H9 (cell line): ENCODE data around the gene NSD1. TPM values are rescaled to one million over a fixed set of nuclear protein-coding genes. Genes with fewer than 3 reads are reported as not detected.
A peak's percentile ranks its signal among the peaks of the same experiment; 100 is the strongest.

Experiments
- DNase-seq: peaks from one replicate; pipeline ENCODE4 v3.0.0-alpha.2; 2017
- H2AFZ ChIP-seq: one replicate; pipeline ENCODE4 v1.6.1; 2013; ENCODE audit warnings: mild to moderate bottlenecking, low read length, control low read depth, moderate library complexity
- H2AK5ac ChIP-seq: 2 replicates; pipeline ENCODE4 v1.6.1; 2013; ENCODE audit warnings: low read length, control low read depth, mixed read lengths; ENCODE audit not compliant: insufficient read length
- H2BK120ac ChIP-seq: one replicate; pipeline ENCODE4 v1.6.1; 2013; ENCODE audit warnings: low read depth, mild to moderate bottlenecking, low read length, control low read depth, inconsistent platforms; ENCODE audit not compliant: poor library complexity, severe bottlenecking
- H2BK12ac ChIP-seq: 2 replicates; pipeline ENCODE4 v1.6.1; 2013; ENCODE audit warnings: low read length, control low read depth, mixed read lengths, low read depth; ENCODE audit not compliant: insufficient read length
- H2BK15ac ChIP-seq: 2 replicates; pipeline ENCODE4 v1.6.1; 2013; ENCODE audit warnings: low read depth, low read length, control low read depth
- H2BK20ac ChIP-seq: one replicate; pipeline ENCODE4 v1.6.1; 2013; ENCODE audit warnings: low read depth, mild to moderate bottlenecking, low read length, control low read depth, inconsistent platforms; ENCODE audit not compliant: poor library complexity, severe bottlenecking
- H2BK5ac ChIP-seq: 2 replicates; pipeline ENCODE4 v1.6.1; 2013; ENCODE audit warnings: low read length, control low read depth, mixed read lengths; ENCODE audit not compliant: insufficient read length
- H3K14ac ChIP-seq: 2 replicates; pipeline ENCODE4 v1.6.1; 2013; ENCODE audit warnings: low read length, control low read depth; ENCODE audit not compliant: insufficient read depth
- H3K18ac ChIP-seq: 2 replicates; pipeline ENCODE4 v1.6.1; 2013; ENCODE audit warnings: low read depth, mild to moderate bottlenecking, mixed read lengths, low read length, control low read depth; ENCODE audit not compliant: insufficient read length
- H3K23ac ChIP-seq: 2 replicates; pipeline ENCODE4 v1.6.1; 2013; ENCODE audit warnings: low read length, control low read depth, mixed read lengths, low read depth; ENCODE audit not compliant: insufficient read length
- H3K23me2 ChIP-seq: 2 replicates; pipeline ENCODE4 v1.6.1; 2013; ENCODE audit warnings: low read depth, mild to moderate bottlenecking, mixed read lengths, low read length, control low read depth; ENCODE audit not compliant: insufficient read length, poor library complexity, severe bottlenecking
- H3K27ac ChIP-seq: 2 replicates; pipeline ENCODE4 v1.5.1; 2013; ENCODE audit warnings: low read length, control low read depth, mixed read lengths, low read depth; ENCODE audit not compliant: insufficient read length
- H3K27me3 ChIP-seq: 2 replicates; pipeline ENCODE4 v1.6.1; 2013; ENCODE audit warnings: low read length, control low read depth, inconsistent platforms; ENCODE audit not compliant: insufficient read depth
- H3K4ac ChIP-seq: 2 replicates; pipeline ENCODE4 v1.6.1; 2013; ENCODE audit warnings: low read depth, mild to moderate bottlenecking, control low read depth, inconsistent platforms, low read length, moderate library complexity
- H3K4me1 ChIP-seq: 2 replicates; pipeline ENCODE4 v1.6.1; 2013; ENCODE audit warnings: low read length, control low read depth, inconsistent platforms; ENCODE audit not compliant: insufficient read depth
- H3K4me2 ChIP-seq: 2 replicates; pipeline ENCODE4 v1.6.1; 2013; ENCODE audit warnings: low read length, control low read depth, mixed read lengths; ENCODE audit not compliant: insufficient read length, insufficient read depth
- H3K56ac ChIP-seq: 2 replicates; pipeline ENCODE4 v1.6.1; 2013; ENCODE audit warnings: low read depth, mild to moderate bottlenecking, mixed read lengths, low read length, control low read depth; ENCODE audit not compliant: insufficient read length
- H3K79me1 ChIP-seq: 2 replicates; pipeline ENCODE4 v1.6.1; 2013; ENCODE audit warnings: low read depth, mild to moderate bottlenecking, moderate library complexity, low read length, control low read depth, inconsistent platforms; ENCODE audit not compliant: insufficient read depth, poor library complexity, severe bottlenecking
- H3K79me2 ChIP-seq: 2 replicates; pipeline ENCODE4 v1.6.1; 2013; ENCODE audit warnings: low read length, control low read depth, inconsistent platforms; ENCODE audit not compliant: insufficient read depth
- H3K9ac ChIP-seq: 2 replicates; pipeline ENCODE4 v1.6.1; 2013; ENCODE audit warnings: low read length, control low read depth, mixed read lengths; ENCODE audit not compliant: insufficient read length; ENCODE audit errors: extremely low read depth
- H3K9me3 ChIP-seq: one replicate; pipeline ENCODE4 v1.6.1; 2013; ENCODE audit warnings: low read depth, low read length, inconsistent platforms; ENCODE audit not compliant: control insufficient read depth
- H3T11ph ChIP-seq: one replicate; pipeline ENCODE4 v1.6.1; 2013; ENCODE audit warnings: mild to moderate bottlenecking, low read length, control low read depth, inconsistent platforms
- H4K20me1 ChIP-seq: one replicate; pipeline ENCODE4 v1.6.1; 2013; ENCODE audit not compliant: control insufficient read depth, insufficient read length, insufficient read depth
- H4K5ac ChIP-seq: 2 replicates; pipeline ENCODE4 v1.6.1; 2013; ENCODE audit warnings: low read depth, mild to moderate bottlenecking, mixed read lengths, low read length, control low read depth; ENCODE audit not compliant: insufficient read length
- H4K8ac ChIP-seq: replicated peaks from 2 replicates; pipeline ENCODE4 v1.6.1; 2013; ENCODE audit warnings: low read length, control low read depth, mixed read lengths, low read depth; ENCODE audit not compliant: insufficient read length
- H4K91ac ChIP-seq: 2 replicates; pipeline ENCODE4 v1.6.1; 2013; ENCODE audit warnings: low read depth, mild to moderate bottlenecking, moderate library complexity, mixed read lengths, low read length, control low read depth; ENCODE audit not compliant: insufficient read length
- H3K27ac Mint-ChIP-seq, 3 experiments: 2 replicates in 2 of 3; 3 replicates in 1 of 3; pipeline ENCODE4 v1.8.0; 2020 to 2021; ENCODE audit warnings: mixed read lengths in 3 of 3, mild to moderate bottlenecking in 1 of 3, moderate library complexity in 1 of 3
- H3K27me3 Mint-ChIP-seq: 2 replicates; pipeline ENCODE4 v1.8.0; 2021; ENCODE audit warnings: low read depth, mild to moderate bottlenecking, moderate library complexity, mixed read lengths
- H3K36me3 Mint-ChIP-seq, 3 experiments: 2 replicates in 2 of 3; 3 replicates in 1 of 3; pipeline ENCODE4 v1.8.0; 2020 to 2021; ENCODE audit warnings: low read depth in 3 of 3, mixed read lengths in 3 of 3; ENCODE audit not compliant: insufficient read depth in 1 of 3
- H3K4me1 Mint-ChIP-seq, 2 experiments: 2 replicates each; pipeline ENCODE4 v1.8.0; 2020; ENCODE audit warnings: mixed read lengths in 2 of 2
- H3K4me3 Mint-ChIP-seq, 2 experiments: 2 replicates in 1 of 2; 3 replicates in 1 of 2; pipeline ENCODE4 v1.8.0; 2020 to 2021; ENCODE audit warnings: mild to moderate bottlenecking in 2 of 2, mixed read lengths in 2 of 2, moderate library complexity in 1 of 2
- H3K9me3 Mint-ChIP-seq, 2 experiments: 2 replicates in 1 of 2; 3 replicates in 1 of 2; pipeline ENCODE4 v1.8.0; 2020; ENCODE audit warnings: mild to moderate bottlenecking in 2 of 2, mixed read lengths in 2 of 2, moderate library complexity in 1 of 2
- WGBS: extraction: QIAGEN DNeasy Blood & Tissue Kit; methylation state at CpG from one replicate; pipeline ENCODE4 v1.1.7; 2013; ENCODE audit warnings: missing lambda C conversion rate, low lambda C conversion rate, mixed read lengths; ENCODE audit not compliant: insufficient read length; ENCODE audit errors: extremely low coverage; 5-methylcytosine and 5-hydroxymethylcytosine counted together
- total RNA-seq: library from RNA; stranded (reverse); gene quantifications from 2 replicates; pipeline ENCODE4 v1.2.1, GENCODE V29; 2021
- TF ChIP-seq, protein P1 (sequence below): fragments of 200-600 bp; sonication (generic); conservative IDR thresholded peaks from 3 replicates; pipeline ENCODE4 v1.8.0; 2021; ENCODE audit warnings: antibody characterized with exemption, mild to moderate bottlenecking

NSD1 gene
- total RNA-seq, 1 experiment from 2014 or later = 213 TPM

GRCh38 chr5:177089825-177090641 lies 43.5 kb upstream of the NSD1 start:
- TF ChIP-seq, protein P1, sequence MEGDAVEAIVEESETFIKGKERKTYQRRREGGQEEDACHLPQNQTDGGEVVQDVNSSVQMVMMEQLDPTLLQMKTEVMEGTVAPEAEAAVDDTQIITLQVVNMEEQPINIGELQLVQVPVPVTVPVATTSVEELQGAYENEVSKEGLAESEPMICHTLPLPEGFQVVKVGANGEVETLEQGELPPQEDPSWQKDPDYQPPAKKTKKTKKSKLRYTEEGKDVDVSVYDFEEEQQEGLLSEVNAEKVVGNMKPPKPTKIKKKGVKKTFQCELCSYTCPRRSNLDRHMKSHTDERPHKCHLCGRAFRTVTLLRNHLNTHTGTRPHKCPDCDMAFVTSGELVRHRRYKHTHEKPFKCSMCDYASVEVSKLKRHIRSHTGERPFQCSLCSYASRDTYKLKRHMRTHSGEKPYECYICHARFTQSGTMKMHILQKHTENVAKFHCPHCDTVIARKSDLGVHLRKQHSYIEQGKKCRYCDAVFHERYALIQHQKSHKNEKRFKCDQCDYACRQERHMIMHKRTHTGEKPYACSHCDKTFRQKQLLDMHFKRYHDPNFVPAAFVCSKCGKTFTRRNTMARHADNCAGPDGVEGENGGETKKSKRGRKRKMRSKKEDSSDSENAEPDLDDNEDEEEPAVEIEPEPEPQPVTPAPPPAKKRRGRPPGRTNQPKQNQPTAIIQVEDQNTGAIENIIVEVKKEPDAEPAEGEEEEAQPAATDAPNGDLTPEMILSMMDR = no peak
- H3K27ac ChIP-seq = no peak overlapping the region
- Mint-ChIP-seq H3K9me3 (no peaks in the 10 kb centered on the region; a peak in 1 of 5 replicates), H3K36me3 (peaks cover 28 to 49% (median 46%) of the 10 kb centered on the region in 3 experiments; a peak in 6 of 7 replicates), H3K27me3 (no peaks in the 10 kb centered on the region; the same call in 1 of the 2 replicates), H3K4me3 (no peak overlapping the region), H3K4me1 (peaks cover 25 to 28% of the 10 kb centered on the region in 2 experiments), H3K27ac (peak overlapping the region in 1 of 3 experiments; percentile 40; a peak in 1 of 7 replicates)
- H2AFZ ChIP-seq = no peak overlapping the region
- no peak overlapping the region for H2BK20ac ChIP-seq
- no peak overlapping the region for H4K91ac ChIP-seq
- no peak for DNase-seq
- no peaks in the 10 kb centered on the region for H3K23me2 ChIP-seq
- peaks cover 4% of the 10 kb centered on the region; the same call in 1 of the 2 replicates for H3K79me2 ChIP-seq
- H3K56ac ChIP-seq = no peak overlapping the region
- no peak overlapping the region for H3K23ac ChIP-seq
- no peak overlapping the region for H4K8ac ChIP-seq
- no peak overlapping the region for H3K18ac ChIP-seq
- no peaks in the 10 kb centered on the region for H3K9me3 ChIP-seq
- H4K20me1 ChIP-seq = no peaks in the 10 kb centered on the region
- no peak overlapping the region for H3K4me2 ChIP-seq
- no peaks in the 10 kb centered on the region for H3K79me1 ChIP-seq
- no peak overlapping the region for H3K14ac ChIP-seq
- H3T11ph ChIP-seq = no peak overlapping the region
- no peak overlapping the region for H2AK5ac ChIP-seq
- peaks cover 6% of the 10 kb centered on the region for H3K4me1 ChIP-seq
- H2BK12ac ChIP-seq = no peak overlapping the region
- H2BK120ac ChIP-seq = no peak overlapping the region
- no peak overlapping the region for H3K4ac ChIP-seq
- no peak overlapping the region for H3K9ac ChIP-seq
- no peak overlapping the region for H2BK5ac ChIP-seq
- H3K27me3 ChIP-seq = no peaks in the 10 kb centered on the region
- no CpG with 5 or more reads among the region's 21 CpGs for WGBS
- no peak overlapping the region for H4K5ac ChIP-seq
- H2BK15ac ChIP-seq = no peak overlapping the region
